Neural cell (in vitro differentiated cells): ENCODE data around the gene NDUFC1.

Source experiments
- CTCF ChIP-seq: fragments of 450-650 bp; IDR thresholded peaks from 2 replicates; pipeline ENCODE4 v1.5.1; 2014; ENCODE audit warnings: antibody characterized with exemption, mild to moderate bottlenecking, moderate library complexity; ENCODE audit not compliant: poor library complexity, severe bottlenecking
- EP300 ChIP-seq: fragments of 450-650 bp; conservative IDR thresholded peaks from 2 replicates; pipeline ENCODE4 v1.6.1; 2014; ENCODE audit warnings: antibody characterized with exemption, mild to moderate bottlenecking, moderate library complexity; ENCODE audit not compliant: poor library complexity, severe bottlenecking
- RAD21 ChIP-seq: fragments of 450-650 bp; conservative IDR thresholded peaks from 2 replicates; pipeline ENCODE4 v1.6.1; 2014; ENCODE audit warnings: antibody characterized with exemption, mild to moderate bottlenecking, moderate library complexity
- SMC3 ChIP-seq: fragments of 450-650 bp; conservative IDR thresholded peaks from 2 replicates; pipeline ENCODE4 v1.6.1; 2014; ENCODE audit warnings: antibody characterized with exemption, mild to moderate bottlenecking, moderate library complexity; ENCODE audit not compliant: poor library complexity

- no peak for TF ChIP-seq CTCF
- no peak for TF ChIP-seq RAD21
- no peak for TF ChIP-seq EP300
- no peak for TF ChIP-seq SMC3
Observed at GRCh38 chr4:139329665-139330200, 27.5 kb upstream of the NDUFC1 start.
